SKM-1 (cell line): ENCODE data around the gene GNAT3.

Experiments used
- DNase-seq: peaks from one replicate; lab custom pipeline; 2025; ENCODE audit not compliant: unreplicated experiment; lab: John Stamatoyannopoulos, UW

The GNAT3 gene

DNA sequence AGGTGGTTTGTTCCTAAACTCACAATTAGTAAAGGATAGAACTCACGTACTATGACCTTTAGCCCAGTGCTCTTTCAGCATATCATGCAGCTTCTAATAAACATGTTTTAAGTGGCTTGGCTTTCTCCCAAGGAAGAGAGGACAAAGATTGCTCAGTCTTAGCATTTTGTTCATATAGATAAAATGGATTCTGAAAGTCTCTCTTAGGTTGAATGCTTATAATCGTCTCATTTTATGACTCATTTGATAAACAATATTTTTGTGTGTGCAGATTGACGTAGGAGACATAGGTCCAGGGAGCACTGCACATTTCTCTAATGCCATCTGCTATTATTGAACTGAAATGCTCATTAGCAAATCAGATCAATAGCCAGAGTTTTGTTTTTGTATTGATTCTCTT lies 44.8 kb downstream of the GNAT3 start:
- no peak for DNase-seq

DNA sequence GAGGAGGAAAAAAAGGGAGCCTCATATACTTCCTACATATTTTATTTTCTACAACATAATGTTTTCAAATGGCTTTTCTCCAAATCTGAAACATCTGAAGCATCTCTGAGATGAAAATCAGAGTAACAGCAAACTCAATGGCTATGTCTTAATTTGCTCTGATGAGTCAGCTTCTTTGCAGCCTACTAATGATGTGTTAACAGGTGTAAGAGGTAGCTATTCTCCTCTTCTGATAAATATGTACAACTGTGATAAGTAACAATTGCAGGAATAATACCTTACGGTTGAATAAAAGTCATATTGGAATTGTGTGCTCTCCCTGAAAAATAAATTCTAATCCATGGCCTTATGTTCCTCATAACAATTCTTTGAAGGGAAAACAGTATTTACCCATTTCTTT lies 45.2 kb downstream of the GNAT3 start:
- no peak for DNase-seq

DNA sequence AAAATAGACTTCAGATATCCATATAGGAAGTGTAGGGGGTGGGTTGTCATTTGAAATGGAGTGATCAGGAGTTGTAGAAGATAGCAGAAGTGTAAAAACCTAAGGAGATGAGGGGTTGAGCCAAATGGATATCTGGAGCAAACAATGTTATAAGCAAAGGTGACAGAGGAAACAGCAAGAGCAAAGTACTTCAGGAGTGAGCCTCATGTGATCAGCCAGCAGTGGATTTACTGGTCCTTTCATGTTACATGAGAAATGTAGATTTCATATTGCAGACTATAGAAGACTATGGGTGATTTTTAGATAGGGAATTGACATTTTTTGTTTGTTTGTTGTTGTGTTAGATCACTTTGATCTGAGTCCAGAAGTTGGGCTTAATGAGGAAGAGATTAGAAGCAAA lies 47.7 kb downstream of the GNAT3 start:
- DNase-seq, result no peak

- DNase-seq, result no peak
Measured at GRCh38 chr7:80463272-80463920, 48.5 kb downstream of the GNAT3 start.

GRCh38 chr7:80460857-80461256 lies 51.0 kb downstream of the GNAT3 start:
- DNase-seq, result no peak

DNA sequence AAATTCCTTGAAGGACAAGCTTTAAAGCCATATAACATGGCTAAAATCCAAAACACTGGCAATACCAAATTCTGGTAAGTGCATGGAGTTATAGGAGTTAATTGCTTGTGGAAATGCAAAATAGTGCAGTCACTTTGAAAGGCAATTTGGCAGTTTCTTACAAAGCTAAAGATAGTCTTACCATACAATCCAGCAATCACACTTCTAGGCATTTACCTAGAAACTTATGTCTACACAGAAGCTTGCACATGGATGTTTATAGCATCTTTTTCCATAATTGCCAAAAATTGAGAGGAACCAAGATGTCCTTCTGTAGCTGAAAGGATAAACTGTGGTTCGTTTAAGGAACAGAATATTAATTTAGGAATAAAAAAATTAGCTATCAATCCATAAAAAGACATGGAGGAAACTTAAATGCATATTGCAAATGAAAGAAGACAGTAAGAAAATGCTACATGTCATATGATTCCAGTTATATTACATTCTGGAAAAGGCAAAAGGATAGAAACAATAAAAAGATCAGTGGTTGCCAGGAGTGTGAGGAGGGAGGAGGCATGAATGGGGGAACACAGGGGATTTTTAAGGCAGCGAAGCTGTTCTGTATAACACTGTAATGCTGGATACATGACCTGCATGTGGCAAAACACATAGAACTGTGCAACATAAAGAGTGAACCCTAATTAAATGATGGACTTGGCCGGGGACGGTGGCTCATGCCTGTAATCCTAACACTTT lies 51.9 kb downstream of the GNAT3 start:
- no peak for DNase-seq

- no peak for DNase-seq
Measured at GRCh38 chr7:80458822-80459725, 52.8 kb downstream of the GNAT3 start.

- no peak for DNase-seq
Measured at GRCh38 chr7:80453699-80454340, 58.0 kb downstream of the GNAT3 start.

GRCh38 chr7:80450621-80451308 lies 61.1 kb downstream of the GNAT3 start:
- DNase-seq, result no peak

DNA sequence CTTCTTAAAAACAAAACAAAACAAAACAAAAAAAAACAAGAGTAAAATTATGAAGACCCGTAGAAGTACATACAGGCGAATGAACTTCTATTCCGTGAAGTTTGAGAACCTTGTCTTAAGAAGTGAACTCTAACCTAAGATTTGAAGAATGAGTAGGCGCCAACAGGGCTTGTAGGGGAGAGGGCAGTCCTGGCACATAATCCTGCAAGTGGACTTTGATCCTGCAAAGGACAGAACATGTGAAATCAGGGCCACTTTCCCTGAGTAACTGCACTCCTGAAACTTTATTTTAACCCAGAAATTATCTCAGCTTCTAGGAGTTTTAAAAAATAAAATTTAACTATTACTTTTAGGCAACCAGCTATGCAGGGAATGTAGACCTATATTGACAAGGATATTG lies 62.0 kb downstream of the GNAT3 start:
- DNase-seq, result no peak

DNA sequence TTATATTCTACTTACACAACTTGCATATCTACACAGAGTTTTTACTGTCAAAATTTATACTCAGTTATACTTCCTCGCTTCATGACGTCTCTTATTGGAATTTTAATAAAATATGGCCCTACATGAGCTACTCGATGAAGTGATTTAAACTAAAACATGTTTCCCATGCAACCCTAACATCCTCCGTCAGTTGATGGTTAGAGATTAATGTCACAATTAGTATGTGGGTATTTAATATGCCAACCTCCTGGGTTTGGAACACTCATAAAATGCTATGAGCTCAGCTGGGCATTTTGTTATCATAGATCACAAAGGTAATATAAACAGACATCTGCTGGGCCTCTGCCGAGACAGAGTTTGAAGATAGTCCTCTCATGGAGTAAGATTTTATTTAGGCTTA lies 66.5 kb downstream of the GNAT3 start:
- no peak for DNase-seq

DNA sequence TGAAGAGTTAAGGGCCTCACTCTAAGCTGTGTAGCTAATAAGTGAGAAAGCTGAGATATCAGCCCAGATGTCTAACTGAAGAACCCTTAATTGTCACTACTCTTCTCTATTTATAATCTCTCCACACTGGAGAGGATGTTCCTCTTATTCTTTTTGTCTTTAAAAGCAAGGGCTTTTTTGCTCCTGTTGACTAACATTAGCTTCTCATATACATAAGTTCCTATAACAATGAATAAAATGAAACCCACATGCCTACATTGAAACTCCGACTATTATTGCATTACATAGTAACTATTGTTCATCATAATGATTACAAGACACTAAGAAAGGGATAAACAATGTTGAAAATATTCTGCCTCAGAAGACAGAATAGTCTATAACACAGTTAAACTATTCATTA lies 67.1 kb downstream of the GNAT3 start:
- DNase-seq, result no peak

- DNase-seq, result peak; percentile 75
Measured at GRCh38 chr7:80443325-80443724, 68.5 kb downstream of the GNAT3 start.

DNA sequence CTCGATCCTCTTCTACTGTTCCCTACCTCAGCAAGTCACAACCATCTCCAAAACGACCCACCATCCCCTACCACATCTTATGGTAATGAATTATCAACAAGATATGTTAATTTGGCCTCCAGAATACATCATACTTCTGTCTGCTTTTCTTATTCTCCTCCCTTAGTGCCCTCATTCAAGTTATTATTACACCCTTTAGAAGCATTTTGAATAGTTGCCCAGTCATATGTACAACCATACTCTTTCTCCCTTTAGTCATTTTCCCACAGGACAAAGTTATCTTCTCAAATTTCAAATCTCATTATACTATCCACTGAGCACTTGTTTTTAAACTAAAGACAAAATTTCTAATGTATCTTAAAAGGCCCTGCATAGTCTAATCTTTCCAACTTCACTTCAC lies 71.0 kb downstream of the GNAT3 start:
- no peak for DNase-seq

GRCh38 chr7:80439894-80440821 lies 71.7 kb downstream of the GNAT3 start:
- DNase-seq, result no peak

DNA sequence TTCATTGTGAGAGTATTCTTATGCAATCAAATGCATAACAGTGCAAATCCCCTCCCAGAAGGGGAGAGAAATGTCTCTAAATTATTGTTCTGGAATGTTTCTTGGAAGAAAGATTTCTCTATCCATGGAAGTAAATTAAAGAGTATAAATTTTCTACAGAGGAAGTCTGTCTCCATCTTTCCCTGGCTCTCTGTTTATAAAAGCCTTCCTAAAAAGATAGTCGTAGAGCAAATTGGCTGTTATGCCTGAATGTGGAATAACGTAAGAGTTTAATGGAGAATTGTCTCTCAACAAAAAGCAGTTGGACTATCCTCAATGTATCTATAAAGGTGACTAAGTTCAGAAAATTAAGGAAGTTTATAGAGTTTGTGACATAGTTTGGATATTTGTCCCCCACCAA lies 76.3 kb downstream of the GNAT3 start:
- no peak for DNase-seq

- no peak for DNase-seq
Measured at GRCh38 chr7:80434047-80434446, 77.8 kb downstream of the GNAT3 start.

GRCh38 chr7:80432166-80432565 lies 79.7 kb downstream of the GNAT3 start:
- DNase-seq, result no peak

- DNase-seq, result no peak
Measured at GRCh38 chr7:80429181-80429580, 82.7 kb downstream of the GNAT3 start.
